Smooth muscle cell of the coronary artery (primary cell): Measurements from ENCODE around the gene RAC2. TPM values are rescaled to one million over a fixed set of nuclear protein-coding genes. Genes with fewer than 3 reads are reported as not detected.

Experiments used
- total RNA-seq: library from RNA; depleted of rRNA; stranded (reverse); fragments of >200 nt; gene quantifications from 2 replicates; pipeline ENCODE4 v1.2.3, GENCODE V29; 2014; ENCODE audit warnings: low replicate concordance

Gene RAC2
- total RNA-seq = 3.9 and 10.9 TPM in 2 replicates

DNA sequence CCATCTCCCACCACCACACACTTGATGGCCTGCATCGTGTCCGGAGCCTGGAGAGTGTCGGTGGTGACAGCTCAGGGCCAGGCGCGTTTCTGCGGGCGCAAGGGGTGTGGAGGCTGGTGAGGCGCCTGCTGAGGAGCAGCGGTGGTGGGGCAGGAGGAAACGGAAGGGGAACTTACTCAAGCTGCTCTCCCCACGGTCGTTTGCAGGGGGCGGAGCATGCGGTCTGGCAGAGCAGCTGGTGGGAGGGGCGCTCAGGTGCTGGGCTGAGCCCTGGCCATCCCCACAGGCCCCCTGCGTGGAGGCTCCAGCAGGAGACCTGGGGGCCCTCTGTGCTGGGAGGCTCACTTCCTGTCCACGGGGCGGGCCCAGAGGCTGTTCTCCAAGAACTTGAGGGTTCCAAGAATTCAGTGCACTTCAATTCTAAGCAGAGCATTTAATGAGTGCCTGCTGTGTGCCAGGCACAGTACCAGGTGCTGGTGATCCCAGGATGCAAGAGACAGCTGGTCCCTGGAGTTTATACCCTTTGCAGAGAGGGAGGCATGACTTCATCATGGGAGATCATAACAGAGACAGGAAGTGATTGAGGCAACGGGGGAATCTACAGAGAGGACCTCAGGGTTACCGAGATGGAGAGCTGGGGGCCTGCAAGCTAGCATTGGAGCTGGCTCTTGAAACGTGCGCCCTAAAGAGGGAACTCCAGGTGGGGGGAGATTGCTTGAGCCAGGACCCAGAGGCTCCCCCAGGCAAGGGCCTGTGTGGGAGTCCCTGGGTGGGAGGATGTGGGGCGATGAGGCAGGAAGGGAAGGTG lies at the start of gene RAC2:
Gene RAC2, minus strand, starts transcription at position 156 of the 808 bp plus-strand sequence. Its CDS starts 121 bp downstream, at position 35.

DNA sequence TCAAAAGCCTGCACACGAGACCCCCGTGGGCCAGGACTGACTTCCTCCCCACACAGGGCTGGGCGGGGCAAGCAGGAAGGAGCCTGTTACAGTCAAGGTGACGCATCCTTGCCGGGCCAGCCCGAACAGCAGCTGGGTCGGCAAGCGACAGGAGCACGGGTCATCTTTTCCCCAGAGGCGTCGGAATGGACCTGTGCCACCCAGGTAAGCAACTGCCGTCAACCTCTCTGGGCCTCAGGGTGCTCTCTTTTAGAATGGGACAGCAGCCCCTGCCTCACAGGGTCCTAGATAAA lies 38.3 kb upstream of the RAC2 start, which contains the start of gene CYTH4:
Gene CYTH4, plus strand, starts transcription at position 124 of the 293 bp plus-strand sequence. Its CDS starts 62 bp downstream, at position 186.

DNA sequence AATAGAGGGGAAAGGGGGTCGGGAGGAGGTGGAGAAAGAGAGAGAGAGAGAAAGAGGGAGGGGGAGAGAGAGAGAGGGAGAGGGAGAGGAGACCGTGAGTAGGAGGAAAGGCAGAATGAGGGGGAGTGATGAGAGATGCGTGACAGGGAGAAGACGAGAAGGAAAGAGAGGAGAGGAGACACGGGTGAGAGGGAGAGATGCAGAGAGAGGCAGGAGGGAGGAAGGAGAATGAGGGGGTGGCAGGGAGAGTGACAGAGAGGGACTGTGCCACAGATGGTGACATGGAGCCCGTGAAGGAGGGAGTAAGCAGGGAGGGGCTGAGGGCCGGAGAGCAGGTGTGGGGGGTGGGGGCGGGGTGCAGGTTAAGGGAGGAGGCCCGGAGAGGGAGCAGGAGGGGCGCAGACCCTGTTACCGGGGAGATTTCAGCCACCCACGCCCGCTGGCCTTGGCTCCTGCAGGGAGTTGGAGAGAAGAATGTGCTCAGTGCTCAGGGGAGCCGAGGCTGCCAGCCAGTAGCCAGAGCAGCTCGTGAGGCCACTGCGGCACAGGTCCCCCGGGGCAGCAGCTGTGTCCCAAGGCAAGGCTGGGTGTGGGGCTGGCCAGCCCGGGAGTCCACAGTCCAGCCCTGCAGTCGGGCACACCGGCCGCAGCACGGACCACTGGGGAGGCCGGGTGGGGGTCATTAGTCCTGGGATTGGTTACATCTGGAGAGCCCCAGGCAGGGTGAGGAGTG lies 31.7 kb downstream of the RAC2 start, which contains the start of gene SSTR3:
Gene SSTR3, minus strand, starts transcription at position 304 of the 733 bp plus-strand sequence. CDS start 4,674 bp downstream, outside the sequence.

DNA sequence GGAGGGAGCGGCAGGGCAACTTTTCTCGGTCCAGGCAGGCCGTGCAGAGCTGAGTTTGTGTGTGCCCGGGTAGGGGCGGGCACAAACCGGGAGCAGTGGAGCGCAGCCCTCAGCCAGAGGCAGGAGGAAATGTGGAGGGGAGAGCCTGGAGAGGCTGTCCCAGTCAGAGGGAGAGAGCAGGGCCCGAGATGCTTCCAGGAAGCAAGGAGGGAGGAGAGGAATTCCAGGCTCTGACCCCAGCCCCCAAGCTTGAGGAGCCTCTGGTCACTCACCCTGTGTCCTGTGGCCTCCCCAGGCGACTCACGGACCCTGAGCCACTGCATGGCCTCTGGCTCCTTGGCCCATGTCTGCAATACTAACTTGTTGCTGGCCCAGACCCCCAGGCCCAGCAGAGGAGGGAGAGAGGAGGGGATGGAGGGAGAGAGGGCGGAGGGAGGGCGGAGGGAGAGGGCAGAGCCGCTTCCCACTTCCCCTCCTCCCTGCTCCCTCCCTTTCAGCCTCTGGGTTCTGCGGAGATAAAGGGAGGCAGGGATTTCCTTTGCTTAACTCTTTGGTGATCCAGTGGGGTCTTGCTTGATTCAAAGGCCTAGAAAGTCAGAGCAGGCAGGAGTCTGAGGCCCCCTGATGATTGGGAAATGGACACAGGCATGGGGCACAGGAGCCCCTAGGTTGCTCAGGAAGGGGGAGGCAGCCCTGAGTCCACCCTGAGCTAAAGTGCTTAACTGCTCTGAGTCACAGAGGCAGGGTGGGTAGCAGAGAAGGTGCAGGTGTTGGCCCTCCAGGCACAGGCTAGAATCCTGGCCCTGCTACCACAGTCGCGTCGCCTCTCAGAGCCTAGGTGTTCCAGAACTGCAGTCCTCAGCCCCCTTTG lies 55.9 kb downstream of the RAC2 start, which contains the start of gene C1QTNF6:
Gene C1QTNF6, minus strand, starts transcription at position 357 of the 871 bp plus-strand sequence. Its CDS starts 34 bp downstream, at position 323.

Other genes starting within 250 kb of the RAC2 start
- 10.5 and 54.4 TPM in 2 replicates for gene TST, start 224.8 kb downstream of the RAC2 start, total RNA-seq
- gene MPST, start 224.5 kb downstream of the RAC2 start, total RNA-seq = 27.0 and 104 TPM in 2 replicates
- 32.2 and 41.8 TPM in 2 replicates for gene KCTD17, start 192.5 kb downstream of the RAC2 start, total RNA-seq
- not detected in 2 replicates for gene TMPRSS6, start 134.6 kb downstream of the RAC2 start, total RNA-seq
- 0.23 TPM in 1 of 2 replicates, not detected in the other for gene IL2RB, start 94.4 kb downstream of the RAC2 start, total RNA-seq
- 4.3 and 12.9 TPM in 2 replicates for gene C1QTNF6, start 56.0 kb downstream of the RAC2 start, total RNA-seq
- gene SSTR3, start 31.8 kb downstream of the RAC2 start, total RNA-seq = not detected in 2 replicates
- gene CYTH4, start 38.2 kb upstream of the RAC2 start, total RNA-seq = 0.08 and 0.23 TPM in 2 replicates
- under 0.01 TPM in 1 of 2 replicates, not detected in the other for gene ELFN2, start 183.2 kb upstream of the RAC2 start, total RNA-seq
- gene MFNG, start 242.1 kb upstream of the RAC2 start, total RNA-seq = 0.08 TPM in 1 of 2 replicates, not detected in the other